Fibroblast of skin of abdomen (primary cell): Measurements from ENCODE around the gene FCRLA.

ENCODE experiments used
- DNase-seq: peaks from one replicate; pipeline ENCODE4 v3.0.0-alpha.2; 2013

FCRLA gene

DNA sequence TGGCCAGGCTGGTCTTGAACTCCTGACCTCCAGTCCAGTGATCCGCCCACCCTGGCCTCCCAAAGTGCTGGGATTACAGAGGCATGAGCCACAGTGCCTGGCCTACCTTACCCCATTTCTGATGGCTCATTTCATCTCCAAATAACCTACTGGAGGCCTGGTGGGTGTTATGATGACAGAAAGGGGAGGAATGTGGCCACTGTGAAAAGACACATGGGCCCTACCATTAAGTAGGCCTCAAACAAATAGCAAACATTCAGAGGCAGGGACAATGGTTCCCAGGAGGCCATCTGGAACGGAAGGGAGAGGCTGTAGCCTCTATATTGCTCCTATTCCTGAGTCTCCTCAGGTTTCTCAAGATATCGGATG, 932 bp upstream of the FCRLA start:
- DNase-seq, result peak; percentile 75

DNA sequence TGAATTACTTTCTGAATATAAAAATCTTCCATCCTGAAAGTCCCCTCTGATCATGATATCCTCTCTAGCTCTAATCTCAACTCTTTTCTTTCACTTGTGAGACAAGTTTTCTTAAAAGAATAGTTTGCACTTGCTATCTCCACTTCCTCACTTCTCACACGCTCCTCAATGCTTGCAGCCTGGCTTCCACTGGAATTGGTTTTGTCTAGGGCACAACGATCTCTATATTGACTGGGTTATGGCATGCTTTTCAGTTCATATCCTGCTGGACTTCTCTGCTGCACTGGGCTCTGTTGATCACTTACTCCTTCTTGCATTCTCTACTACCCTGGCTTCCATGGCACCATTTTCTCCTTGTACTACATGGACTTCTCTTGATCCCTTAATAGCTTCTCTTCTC, 474 bp downstream of the FCRLA start:
- no peak for DNase-seq

DNA sequence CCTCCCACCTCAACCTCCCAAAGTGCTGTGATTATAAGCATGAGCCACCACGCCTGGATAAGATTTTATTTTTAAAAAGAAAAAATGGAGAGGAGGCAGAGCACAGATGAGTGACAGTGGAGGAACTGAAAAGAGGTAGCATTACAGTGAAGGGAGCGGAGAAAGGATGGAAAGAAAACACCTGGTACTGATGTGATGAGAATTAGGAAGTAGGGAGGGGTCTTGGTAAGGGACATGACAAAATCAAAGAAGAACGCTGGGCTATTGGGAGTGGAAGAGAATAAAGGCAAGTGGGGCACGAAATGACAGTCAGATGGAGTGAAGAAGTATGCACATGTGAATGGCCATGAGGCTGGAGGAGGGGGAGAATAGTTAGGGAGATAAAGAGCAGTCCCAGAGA, 2.3 kb downstream of the FCRLA start:
- no peak for DNase-seq

DNA sequence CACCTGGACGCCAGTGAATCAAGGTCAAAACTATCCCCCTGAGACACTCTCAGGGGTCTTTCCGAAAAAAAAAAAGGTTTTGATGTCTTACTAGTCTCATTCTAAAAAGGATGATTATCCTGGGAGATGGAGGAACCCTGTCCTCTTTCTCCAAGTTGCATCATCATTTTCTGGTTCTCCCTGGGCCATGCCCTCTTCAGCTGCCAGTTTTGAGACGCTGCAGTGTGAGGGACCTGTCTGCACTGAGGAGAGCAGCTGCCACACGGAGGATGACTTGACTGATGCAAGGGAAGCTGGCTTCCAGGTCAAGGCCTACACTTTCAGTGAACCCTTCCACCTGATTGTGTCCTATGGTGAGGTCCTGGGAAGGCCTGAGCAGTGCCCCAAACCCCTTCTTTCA, 3.5 kb downstream of the FCRLA start:
- peak; percentile 28 for DNase-seq

DNA sequence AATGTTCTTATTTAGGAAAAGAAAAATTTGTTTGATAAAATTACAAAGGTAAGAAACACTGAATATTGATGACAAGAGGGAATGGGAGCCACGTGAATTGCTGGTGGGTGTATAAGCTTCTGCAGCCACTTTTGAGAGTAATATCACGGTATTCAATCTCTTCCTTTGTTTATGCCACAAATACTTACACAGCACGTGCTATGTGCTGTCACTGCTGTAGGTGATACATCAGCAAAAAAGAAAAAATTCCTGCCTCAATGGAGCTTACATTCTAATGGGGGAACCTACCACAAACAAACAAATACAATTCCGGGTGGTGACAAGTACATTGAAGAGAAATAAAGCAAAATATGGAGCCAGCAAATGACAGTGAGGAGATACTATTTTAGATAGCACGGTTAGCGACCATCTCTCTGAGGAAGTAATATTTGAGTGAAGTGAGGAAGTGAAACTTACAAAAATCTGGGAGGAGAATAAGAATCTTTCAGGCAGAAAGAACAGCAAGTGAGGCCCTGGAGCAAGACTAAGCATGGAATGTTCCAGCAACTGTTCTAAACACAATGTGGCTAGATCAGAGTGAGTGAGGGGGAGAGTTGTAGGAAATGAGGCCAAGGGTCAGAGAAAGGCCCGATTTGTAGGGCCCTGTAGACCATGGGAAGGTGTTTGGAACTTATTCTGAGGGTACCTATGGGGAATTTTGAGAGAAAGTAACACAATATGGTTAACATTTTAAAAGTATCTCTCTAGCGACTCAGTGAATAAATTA, 11.7 kb downstream of the FCRLA start:
- DNase-seq, result no peak

DNA sequence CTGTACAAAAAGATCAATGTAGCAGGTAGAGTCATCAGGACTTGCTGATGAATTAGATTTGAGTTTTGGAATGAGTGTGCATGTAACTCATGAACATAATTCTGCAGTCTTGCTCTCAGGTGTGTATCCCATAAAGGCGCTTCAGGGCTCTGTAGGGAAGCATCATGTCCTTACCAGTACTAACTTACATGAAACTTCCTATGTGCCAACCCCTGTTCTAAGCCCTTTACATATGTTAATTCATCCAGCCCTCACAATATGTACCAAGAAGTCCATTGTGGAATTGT, 12.2 kb downstream of the FCRLA start:
- DNase-seq, result no peak

DNA sequence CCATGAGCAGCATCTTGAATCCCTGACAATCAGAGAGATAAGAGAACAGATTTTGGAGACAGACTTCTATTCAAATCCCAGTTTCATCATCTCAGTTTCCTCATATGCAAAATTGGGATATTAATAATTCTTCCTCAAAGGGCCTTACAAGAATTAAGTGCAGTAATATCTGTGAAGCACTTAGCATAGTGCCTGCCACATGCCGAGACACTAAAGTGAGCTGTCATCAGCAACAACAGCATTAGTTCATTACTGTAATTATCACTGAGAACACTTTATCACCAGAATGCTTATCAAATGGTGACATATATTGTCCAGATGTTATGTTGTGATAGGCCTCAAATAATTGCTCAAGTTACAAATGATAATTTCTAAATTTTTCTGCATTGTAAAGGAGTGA, 13.4 kb downstream of the FCRLA start:
- no peak for DNase-seq

GRCh38 chr1:161720956-161721737, 14.1 kb downstream of the FCRLA start, which contains the start of gene FCRLB:
TSS of gene FCRLB (plus strand) at chr1:161721544. CDS start at chr1:161722673, 1,129 bp downstream.
- DNase-seq, result no peak

- peak; percentile 90 for DNase-seq
Measured at GRCh38 chr1:161721738-161722343, 14.8 kb downstream of the FCRLA start.

DNA sequence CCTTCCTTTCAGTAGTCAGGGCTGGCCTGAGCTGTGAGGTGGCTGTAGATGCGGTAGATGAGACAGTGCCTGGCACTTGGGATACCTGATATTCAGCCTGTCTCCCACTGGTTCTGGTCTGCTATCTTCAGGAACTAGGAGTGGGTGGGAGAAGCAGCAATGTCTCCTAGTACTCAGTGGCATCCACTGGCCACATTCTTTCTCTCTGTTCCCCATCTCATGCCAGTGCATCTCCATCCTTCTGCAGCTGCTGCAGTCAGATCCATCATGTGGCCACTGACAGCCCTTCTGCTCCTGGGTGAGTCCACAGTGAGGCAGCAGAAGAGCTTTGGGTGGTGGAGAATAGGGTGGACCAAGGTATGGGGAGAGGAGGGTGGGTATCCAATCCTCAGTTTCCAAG, 15.4 kb downstream of the FCRLA start:
- DNase-seq, result no peak

GRCh38 chr1:161723459-161724141, 16.6 kb downstream of the FCRLA start:
- no peak for DNase-seq

DNA sequence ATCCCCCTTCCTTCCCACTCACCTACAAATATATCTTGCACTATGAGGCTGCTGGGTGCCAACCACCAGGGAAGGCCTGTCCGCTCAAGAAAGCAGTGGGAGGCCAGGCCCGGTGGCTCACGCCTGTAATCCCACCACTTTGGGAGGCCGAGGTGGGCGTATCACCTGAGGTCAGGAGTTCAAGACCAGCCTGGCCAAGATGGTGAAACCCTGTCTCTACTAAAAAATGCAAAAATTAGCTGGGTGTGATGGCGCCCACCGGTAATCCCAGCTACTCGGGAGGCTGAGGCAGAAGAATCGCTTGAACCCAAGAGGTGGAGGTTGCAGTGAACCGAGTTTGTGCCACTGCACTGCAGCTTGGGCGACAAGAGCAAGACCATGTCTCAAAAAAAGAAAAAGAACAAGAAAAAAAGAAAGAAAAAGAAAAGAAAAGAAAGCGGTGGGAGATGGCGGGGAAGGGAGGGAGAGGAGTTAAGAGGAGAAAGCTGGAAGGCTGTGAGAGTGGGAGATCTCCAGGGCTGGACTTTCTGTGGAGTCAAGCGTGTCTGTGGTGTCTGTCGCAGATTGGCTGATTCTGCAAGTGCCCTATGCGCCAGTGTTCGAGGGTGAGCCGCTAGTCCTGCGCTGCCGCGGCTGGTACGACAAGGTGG, 18.4 kb downstream of the FCRLA start:
- peak; percentile 12 for DNase-seq

DNA sequence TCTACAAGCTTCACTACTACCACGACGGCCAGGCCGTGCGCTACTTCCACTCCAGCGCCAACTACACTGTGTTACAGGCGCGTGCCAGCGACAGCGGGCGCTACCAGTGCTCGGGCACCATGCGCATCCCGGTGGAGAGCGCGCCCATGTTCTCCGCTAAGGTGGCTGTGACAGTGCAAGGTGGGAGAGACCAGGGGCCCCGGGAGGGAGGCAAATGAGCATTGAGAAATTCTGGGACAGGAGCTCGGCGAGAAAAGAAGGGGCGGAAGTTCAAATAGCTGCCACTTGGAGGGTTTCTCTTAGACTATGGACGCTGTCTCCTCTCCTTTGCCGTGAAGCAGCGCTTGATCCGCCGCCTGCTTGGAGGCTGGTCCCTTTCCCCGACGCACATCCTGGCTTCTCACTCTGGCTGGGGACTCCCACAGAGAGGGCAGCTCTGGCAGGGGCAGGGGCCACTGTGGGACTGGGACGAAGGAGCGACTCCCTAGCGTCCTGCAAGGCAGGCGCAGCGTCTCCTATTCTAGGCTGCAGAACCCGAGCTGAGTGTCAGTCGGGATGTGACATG, 19.0 kb downstream of the FCRLA start:
- peak; percentile 54 for DNase-seq

DNA sequence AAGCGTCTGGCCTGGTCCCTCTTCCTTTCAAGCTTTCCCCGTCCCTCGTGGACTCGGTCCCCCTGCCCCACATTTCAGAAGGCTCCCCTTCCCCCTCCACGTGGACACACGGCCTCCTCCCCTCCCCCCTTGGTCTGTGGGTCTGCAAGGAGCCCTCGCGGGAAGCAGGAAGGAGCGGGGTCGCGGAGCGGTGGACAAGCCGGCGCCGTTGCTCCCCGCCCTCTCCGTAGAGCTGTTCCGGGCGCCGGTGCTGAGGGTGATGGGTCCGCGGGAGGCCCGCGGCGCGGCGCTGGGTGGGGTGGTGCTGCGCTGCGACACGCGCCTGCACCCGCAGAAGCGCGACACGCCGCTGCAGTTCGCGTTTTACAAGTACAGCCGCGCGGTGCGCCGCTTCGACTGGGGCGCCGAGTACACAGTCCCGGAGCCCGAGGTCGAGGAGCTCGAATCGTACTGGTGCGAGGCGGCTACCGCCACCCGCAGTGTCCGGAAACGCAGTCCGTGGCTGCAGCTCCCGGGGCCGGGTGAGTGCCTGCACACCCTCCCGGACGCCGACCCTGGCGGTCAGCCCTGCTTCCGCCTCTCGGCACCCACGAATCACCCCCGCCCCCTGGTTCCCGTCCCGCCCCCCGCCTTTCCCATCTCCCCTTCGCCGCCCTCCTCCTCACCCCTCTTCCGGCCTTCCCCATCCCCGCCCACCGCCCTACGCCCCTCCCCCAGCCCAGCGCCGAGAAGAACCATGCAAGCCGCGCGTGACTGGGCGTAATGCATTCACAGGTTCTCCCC, 19.6 kb downstream of the FCRLA start:
- peak; percentile 88 for DNase-seq

DNA sequence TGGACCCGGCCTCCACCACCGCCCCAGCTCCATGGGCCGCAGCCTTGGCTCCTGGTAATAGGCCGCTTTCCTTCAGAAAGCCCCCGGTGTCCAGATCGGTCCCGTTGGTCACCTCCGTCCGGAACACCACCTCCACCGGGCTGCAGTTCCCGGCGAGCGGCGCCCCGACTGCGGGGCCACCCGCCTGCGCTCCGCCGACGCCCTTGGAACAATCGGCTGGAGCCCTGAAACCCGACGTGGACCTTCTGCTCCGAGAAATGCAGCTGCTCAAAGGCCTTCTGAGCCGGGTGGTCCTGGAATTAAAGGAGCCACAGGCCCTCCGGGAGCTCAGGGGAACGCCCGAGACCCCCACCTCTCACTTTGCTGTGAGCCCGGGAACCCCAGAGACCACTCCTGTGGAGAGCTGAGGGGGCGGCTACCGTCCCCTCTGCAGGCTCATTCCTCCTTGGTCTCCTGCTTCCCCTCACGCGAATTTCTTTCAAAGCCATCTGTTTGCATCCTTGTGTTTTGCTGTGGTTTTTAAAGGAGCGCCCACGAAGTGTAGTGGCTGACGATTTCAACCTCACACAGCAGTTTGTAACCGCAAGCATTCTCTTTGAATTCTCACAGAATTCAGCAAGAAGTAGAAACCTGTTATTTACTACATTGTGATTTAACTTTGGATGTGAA, 20.4 kb downstream of the FCRLA start:
- DNase-seq, result peak; percentile 86

- no peak for DNase-seq
Measured at GRCh38 chr1:161728376-161729226, 21.6 kb downstream of the FCRLA start.

GRCh38 chr1:161730050-161730564, 23.1 kb downstream of the FCRLA start:
- peak; percentile 65 for DNase-seq

DNA sequence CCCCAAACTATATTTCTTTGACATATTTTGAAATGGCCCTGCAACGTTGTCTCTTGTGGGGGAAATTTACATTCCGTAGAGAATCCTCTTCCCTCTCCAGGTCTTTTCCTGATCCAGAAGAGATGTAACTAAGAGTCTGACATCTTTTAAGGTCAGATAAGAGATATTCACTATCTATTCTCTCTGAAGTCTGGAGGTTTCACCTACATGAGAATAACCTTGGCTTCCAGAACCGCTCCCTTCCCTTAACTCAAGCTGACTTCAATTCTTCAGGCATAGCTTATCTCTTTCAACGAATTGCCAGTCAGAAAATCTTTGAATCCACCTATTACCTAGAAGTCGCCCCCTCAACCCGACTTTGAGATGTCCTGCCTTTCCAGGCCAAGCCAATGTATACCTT, 24.2 kb downstream of the FCRLA start:
- DNase-seq, result no peak

DNA sequence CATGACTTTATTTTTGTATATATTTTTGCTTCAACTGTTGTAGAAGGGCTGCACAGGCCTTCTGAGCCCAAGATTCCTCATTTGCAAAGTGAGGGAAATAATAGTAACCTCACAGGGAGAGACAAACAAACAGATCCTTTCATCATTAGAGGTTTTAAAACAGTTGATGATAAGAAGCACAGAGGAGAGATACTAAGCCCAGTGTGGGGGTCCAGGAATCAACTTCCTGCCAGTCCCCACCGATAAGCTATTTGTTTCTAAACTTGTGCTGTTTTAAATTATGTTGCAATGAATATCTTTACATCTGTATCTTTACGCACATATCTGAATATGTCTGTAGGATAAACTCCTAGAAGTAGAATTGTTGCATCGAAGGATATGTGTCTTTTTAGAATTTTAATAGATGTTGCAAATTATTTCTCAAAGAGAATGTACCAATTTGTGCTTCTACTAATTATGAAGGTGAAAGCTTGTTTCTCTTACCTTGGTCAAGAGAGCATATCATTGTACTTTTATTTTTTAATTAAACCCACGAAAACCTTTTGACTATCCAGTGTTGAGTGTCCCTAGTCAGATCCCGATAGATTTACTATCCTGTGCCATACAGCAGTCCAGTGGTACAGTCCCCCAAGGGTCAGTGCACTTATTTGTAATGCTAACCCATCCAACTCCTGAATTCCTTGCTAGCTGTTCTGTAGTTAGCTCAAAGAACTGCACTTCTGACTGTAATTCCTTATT, 25.1 kb downstream of the FCRLA start:
- DNase-seq, result no peak
